H1 (cell line): Measurements from ENCODE around the gene HERC3. TPM values are rescaled to one million over a fixed set of nuclear protein-coding genes. Genes with fewer than 3 reads are reported as not detected.

Experiments
- CBX8 ChIP-seq: fragments of 300-800, 300-1000 bp; sonication (generic); IDR thresholded peaks from 2 replicates; pipeline ENCODE4 v1.7.1; 2016; ENCODE audit warnings: low read depth, low read length, borderline replicate concordance
- CHD1 ChIP-seq: IDR thresholded peaks from 2 replicates; pipeline ENCODE4 v1.6.1; 2012; ENCODE audit warnings: low read depth, low read length, improper control_type of control experiment
- CHD7 ChIP-seq: fragments of 300-600 bp; sonication (generic); IDR thresholded peaks from 2 replicates; pipeline ENCODE4 v1.7.1; 2012; ENCODE audit warnings: low read length, moderate library complexity, mild to moderate bottlenecking, inconsistent platforms; ENCODE audit not compliant: insufficient replicate concordance
- EGR1 ChIP-seq: IDR thresholded peaks from 2 replicates; pipeline ENCODE4 v1.6.1; 2011; ENCODE audit warnings: low read depth, low read length, borderline replicate concordance
- MAX ChIP-seq: IDR thresholded peaks from 2 replicates; pipeline ENCODE4 v1.6.1; 2012; ENCODE audit warnings: inconsistent platforms
- PHF8 ChIP-seq: fragments of 200-600 bp; sonication (generic); conservative IDR thresholded peaks from 2 replicates; pipeline ENCODE4 v1.7.1; 2012; ENCODE audit warnings: low read depth, mild to moderate bottlenecking, inconsistent platforms, low read length, moderate library complexity
- POLR2A ChIP-seq, 2 experiments: IDR thresholded peaks; 1 replicate in 1 of 2; 2 replicates in 1 of 2; pipeline ENCODE4 v1.6.1; 2011; ENCODE audit warnings: low read depth in 2 of 2, low read length in 2 of 2, mild to moderate bottlenecking in 2 of 2; ENCODE audit errors: control extremely low read depth in 1 of 2
- RAD21 ChIP-seq, 2 experiments: IDR thresholded peaks in 1 of 2; conservative IDR thresholded peaks in 1 of 2; 2 replicates each; pipeline ENCODE4 v1.6.1; 2011; ENCODE audit warnings: low read depth in 2 of 2, low read length in 2 of 2, improper control_type of control experiment in 1 of 2, inconsistent platforms in 1 of 2, mild to moderate bottlenecking in 1 of 2, moderate library complexity in 1 of 2
- RFX5 ChIP-seq: IDR thresholded peaks from 2 replicates; pipeline ENCODE4 v1.6.1; 2011; ENCODE audit warnings: low read depth, low read length, improper control_type of control experiment, borderline replicate concordance
- SIN3A ChIP-seq, 2 experiments: IDR thresholded peaks in 1 of 2; conservative IDR thresholded peaks in 1 of 2; 2 replicates each; pipeline ENCODE4 v1.6.1; 2011 to 2012; ENCODE audit warnings: low read length in 2 of 2, improper control_type of control experiment in 1 of 2, low read depth in 1 of 2, mild to moderate bottlenecking in 1 of 2
- SIRT6 ChIP-seq: IDR thresholded peaks from one replicate; pipeline ENCODE4 v1.7.1; 2012; ENCODE audit warnings: low read length, inconsistent platforms
- TBP ChIP-seq: IDR thresholded peaks from 2 replicates; pipeline ENCODE4 v1.6.1; 2011; ENCODE audit warnings: low read depth, low read length, improper control_type of control experiment
- polyA plus RNA-seq, 7 experiments: library from polyadenylated mRNA; depleted of rRNA in 3 of 7; stranded (reverse) in 5 of 7; unstranded in 2 of 7; fragments of >200 nt in 5 of 7; fragments of 200-250 nt in 2 of 7; gene quantifications; 1 replicate in 5 of 7; 2 replicates in 1 of 7; 4 replicates in 1 of 7; pipeline versions ENCODE4 v1.2.1 to v1.2.3, GENCODE V29; 2011 to 2013; ENCODE audit warnings: missing spikeins in 2 of 7, mixed read lengths in 2 of 7
- total RNA-seq: library from RNA; stranded (reverse); fragmentation: NEBNext Ultra II Directional; extraction: Animal tissue kit (Norgen Biotek cat#: 25700); gene quantifications from 2 replicates; pipeline ENCODE4 v1.2.1, GENCODE V29; 2021

HERC3 gene
- total and polyA plus RNA-seq, 2 of the 8 experiments (the other 6 are each of a cell fraction or from before 2014, with no cell fraction given), result 1.4 to 5.7 TPM

- TF ChIP-seq CHD7 (no peak), MAX (no peak), PHF8 (no peak), SIRT6 (no peak), SIN3A (conservative IDR thresholded peaks at IDR 0.05 in 1 of 2, IDR thresholded peaks at IDR 0.05 in 1 of 2; ENCODE audit: low read depth in 1 of 2, low read length in 2 of 2) (no peak), RFX5 (no peak), TBP (no peak), POLR2A (IDR thresholded peaks at IDR 0.05; ENCODE audit: control extremely low read depth in 1 of 2, low read depth in 2 of 2, low read length in 2 of 2) (no peak), EGR1 (no peak), CBX8 (no peak), RAD21 (IDR thresholded peaks at IDR 0.05 in 1 of 2, conservative IDR thresholded peaks at IDR 0.05 in 1 of 2; ENCODE audit: low read depth in 2 of 2, low read length in 2 of 2) (no peak), CHD1 (no peak)
Observed at GRCh38 chr4:88736264-88736663, 144.0 kb downstream of the HERC3 start (continued).
